Measurements from ENCODE around the gene SLC24A3.

- no peak for TF ChIP-seq ZNF773 (CRISPR knock-in tag; IDR thresholded peaks at IDR 0.05; ENCODE audit: borderline replicate concordance)
- TF ChIP-seq FOXK2 (IDR thresholded peaks at IDR 0.05) = no peak
- no peak for TF ChIP-seq KAT2B (IDR thresholded peaks at IDR 0.05; ENCODE audit: borderline replicate concordance, low read depth, low read length)
- no peak for TF ChIP-seq POLR2AphosphoS5 (IDR thresholded peaks at IDR 0.05; ENCODE audit: low read depth, low read length)
- TF ChIP-seq XRCC5 (optimal IDR thresholded peaks at IDR 0.05; ENCODE audit: low read length) = no peak
- no peak for TF ChIP-seq PRDM4 (CRISPR knock-in tag; IDR thresholded peaks at IDR 0.05; ENCODE audit: borderline replicate concordance)
- TF ChIP-seq BATF2 (CRISPR knock-in tag; IDR thresholded peaks at IDR 0.05) = no peak
- no peak for TF ChIP-seq ETS1 (CRISPR knock-in tag; IDR thresholded peaks at IDR 0.05)
- no peak for TF ChIP-seq MAZ (IDR thresholded peaks at IDR 0.05; ENCODE audit: borderline replicate concordance, low read depth, low read length)
- no peak for TF ChIP-seq MAZ (CRISPR knock-in tag; IDR thresholded peaks at IDR 0.05; ENCODE audit: low read depth)
- TF ChIP-seq SMC3 (IDR thresholded peaks at IDR 0.05; ENCODE audit: low read length) = no peak
Observed at GRCh38 chr20:19745106-19745505, 532.7 kb downstream of the SLC24A3 start.
